ENCODE results near the gene UBE2G2.

GRCh38 chr21:44819283-44820243, 17.9 kb upstream of the UBE2G2 start:
- TF ChIP-seq CTCF (IDR thresholded peaks at IDR 0.05) = no peak
- TF ChIP-seq POLR2A (IDR thresholded peaks at IDR 0.05) = no peak
